ENCODE measurements around the gene DIS3L2.
"Not testable (repeated sequence)": the region's sequence is repeated elsewhere in the genome, so short reads cannot be mapped to it uniquely, and the experiment has no call there.

Gene DIS3L2

DNA sequence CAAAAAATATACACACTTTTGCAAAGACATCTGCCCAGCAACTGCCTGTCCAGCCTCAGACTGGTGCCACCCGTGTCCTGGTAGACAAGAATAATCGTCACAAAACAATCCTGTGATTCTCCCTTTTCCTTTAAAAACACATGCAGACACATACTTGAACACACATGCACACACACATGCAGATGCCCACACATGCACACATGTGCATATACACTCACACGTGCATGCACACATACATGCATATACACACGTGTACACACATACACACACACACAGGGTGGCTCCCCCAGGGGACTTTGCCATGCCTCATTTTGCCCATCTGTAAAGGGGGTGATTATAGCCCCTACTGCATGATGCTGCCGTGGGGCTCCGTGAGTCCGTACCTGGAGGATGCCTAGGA lies 392.1 kb downstream of the DIS3L2 start:
- no peak for DNase-seq

DNA sequence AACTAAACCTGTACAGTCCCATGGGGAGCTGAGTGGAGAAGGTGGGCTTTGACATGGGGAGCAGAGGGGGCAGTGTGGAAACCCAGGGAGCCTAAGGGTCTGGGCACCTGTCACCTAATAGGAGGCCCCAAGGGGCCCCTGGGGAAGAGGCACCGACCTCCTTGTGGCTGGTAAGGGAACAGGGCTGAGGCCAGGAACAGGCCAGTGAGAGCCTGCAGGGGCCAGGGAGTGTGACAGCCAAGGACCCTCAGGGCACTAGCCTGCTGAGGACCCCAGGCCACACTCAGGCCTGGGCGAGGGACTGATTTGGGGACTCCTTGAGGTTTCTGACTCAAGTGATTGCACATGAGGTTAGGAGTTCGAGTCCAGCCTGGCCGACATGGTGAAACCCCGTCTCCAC lies 392.6 kb downstream of the DIS3L2 start:
- DNase-seq, result no peak

DNA sequence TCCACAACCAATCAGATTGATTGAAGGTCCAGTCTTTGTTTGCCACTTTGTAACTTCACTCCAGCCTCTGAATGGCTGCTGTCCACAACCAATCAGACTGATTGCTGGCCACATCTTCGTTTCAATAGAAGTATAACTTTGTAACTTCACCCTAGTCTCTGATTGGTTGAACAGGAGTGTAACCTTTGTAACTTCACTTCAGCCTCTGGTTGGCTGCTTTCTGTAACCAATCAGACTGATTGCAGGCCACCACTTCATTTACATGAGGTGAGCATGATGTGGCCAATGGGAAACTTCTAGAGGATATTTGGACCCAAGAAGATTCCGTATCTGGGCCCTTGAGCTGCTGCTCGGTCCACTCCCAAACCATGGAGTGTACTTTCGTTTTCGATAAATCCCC lies 400.1 kb downstream of the DIS3L2 start:
- no peak for DNase-seq

DNA sequence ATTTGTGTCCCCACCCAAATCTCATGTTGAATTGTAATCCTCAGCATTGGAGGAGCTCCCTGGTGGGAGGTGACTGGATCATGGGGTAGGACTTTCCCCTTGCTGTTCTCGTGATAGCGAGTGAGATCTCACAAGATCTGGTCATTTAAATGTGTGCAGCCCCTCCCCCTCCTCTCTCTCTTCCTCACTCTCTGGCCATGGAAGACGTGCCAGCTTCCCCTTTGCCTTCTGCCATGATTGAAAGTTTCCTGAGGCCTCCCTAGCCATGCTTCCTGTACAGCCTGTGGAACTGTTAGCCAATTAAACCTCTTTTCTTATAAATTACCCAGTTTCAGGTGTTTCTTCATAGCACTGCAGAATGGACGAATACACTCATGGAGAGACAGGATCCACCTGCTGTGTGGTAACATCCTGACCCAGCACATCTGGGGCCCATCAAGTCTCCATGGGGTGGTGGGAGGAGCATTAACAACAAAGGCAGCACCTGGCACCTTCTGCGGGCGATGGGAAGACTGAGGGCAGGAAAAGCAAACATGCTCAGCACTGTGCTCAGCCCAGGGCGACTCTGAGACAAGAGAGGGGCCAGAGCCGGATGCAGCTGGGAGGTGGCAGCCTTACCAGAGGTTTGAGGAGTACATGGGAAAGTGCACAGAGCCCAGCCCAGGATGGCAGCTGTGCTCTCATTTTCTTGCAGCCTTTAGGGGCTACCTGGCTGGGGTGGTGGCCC lies 400.8 kb downstream of the DIS3L2 start:
- DNase-seq, result no peak

DNA sequence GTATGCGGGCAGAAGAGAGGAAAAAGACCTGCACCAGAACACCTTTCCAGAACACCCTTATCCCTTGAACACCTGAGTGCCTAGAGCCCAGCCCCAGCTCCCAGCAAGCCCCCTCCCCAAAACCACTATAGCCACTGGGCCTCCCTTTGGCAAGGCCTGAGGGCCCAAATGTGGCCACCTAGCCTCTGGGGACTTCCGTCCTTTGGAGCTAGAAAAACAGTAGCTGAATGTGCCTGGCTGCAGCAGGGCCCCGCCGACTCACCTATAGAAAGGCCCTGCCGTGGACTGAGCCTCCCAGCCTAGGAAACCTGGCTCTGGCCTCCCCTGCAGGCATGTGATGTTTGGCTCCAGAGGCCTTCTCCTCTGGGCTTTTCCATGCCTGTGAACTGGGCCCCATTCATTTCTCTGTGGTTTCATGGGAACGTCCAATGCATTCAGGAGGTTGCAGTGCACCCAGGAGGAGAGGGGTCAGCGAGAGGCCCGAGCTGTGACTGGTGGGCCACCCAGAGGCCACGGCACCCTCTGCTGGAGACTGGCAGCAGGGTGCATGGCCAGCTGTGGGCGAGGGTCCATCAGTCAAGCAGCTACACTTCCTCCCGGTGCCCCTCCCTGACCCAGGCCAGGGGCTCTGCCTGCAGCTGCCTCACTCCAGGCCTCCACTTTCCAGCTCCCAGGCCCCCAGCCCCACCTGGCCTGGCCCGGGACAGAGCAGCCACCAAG lies 401.7 kb downstream of the DIS3L2 start:
- DNase-seq, result not testable (repeated sequence)

DNA sequence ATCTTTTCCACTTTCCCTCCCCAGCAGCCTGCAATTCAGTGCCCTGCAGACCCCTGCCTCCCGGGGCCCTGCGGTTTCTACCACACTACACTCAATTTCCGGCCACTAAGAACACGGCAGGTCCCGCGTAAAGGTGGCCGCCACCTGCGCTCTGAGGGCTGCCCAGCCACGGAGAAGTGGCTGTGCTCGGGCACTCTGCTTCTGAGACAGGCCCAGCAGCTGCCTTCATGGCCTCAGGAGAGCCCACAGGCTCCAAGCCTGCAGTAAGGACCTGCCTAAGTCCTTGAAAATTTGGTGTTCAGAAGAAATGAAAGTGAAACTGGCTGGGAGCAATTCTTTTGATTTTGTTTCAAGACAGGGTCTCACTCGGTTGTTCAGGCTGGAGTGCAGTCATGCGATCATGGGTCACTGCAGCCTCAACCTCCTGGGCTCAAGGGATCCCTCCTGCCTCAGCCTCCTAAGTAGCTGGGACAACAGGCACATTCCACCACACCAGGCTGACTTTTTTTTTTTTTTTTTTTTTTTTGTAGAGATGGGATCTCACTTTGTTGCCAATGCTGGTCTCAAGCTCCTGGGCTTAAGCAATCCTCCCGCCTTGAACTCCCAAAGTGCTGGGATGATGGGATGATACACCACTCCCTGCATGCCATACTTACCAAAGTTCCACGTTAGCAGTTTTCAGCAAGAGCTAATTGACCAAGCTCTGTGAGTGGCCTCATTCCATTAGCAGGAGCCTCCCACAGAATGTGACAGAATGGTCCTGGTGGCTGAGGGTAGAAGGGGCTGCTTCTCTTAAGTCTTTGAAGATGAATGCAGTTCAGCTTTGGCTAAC lies 402.5 kb downstream of the DIS3L2 start:
- DNase-seq, result peak; percentile 46

DNA sequence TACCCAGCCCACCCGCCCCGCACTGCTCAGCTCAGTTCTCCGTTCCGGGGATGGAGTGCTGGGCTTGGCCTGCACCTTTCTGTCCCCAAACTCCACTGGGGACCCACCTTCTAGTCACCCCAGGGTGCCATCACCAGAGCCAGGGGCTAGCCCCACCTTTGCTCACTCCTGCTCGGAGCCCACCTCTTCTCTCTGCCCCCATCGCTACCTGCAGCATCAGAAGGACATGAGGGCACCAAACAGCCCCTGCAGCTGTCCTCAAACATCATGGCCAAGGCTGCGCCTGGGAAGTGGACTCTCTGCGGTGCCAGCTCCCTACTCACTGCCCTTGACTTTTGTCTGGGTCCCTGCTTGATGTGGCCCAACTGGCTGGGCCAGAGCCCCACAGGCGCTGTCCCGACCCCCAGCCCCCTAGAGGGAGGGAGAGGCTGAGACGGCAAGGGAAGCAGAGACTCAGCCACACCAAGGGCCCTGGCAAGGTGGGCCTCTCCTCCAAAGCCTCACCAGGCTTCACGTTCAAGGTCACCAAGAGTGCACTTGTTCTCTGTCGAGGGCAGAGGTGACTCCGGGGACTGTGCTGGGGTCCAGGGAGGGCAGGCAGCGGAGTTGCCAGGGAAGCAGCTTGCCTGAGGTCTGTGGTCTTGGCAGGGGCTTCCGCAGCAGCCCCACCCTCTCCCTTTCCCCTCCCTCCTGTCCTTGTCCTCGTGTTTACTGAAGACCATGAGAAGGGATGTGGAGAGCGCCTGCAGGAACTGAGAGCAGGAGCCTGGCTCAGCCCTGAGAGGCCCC lies 403.5 kb downstream of the DIS3L2 start:
- not testable (repeated sequence) for DNase-seq

DNA sequence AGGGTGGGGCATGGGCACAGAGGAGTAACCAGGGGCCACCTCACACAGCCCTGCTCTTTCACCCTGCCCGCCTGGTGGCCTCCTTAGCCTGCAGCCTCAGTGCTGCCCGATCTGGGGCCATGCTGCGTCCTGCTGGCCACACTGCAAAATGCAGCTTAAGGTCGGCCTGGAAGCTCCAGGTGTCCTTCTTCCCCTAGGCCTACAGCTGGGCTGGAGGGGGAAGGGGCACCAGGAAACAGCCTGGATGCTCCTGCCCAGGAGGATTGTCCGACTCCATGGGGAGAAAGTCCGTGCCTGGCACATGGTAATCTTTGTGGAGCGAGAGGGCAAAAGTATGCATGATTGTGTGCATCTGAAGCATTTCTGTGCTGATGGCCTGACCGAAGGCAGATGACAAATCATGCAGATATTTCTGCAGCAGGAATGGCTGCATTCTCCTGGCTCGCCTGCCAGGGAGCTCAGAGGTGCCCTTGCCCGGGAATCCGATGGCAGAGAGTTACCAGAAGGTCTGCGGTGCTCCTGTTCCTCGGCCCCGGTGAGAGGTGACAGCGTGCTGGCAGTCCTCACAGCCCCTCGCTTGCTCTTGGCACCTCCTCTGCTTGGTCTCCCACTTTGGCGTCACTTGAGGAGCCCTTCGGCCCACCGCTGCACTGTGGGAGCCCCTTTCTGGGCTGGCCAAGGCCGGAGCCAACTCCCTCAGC lies 404.3 kb downstream of the DIS3L2 start:
- no peak for DNase-seq

DNA sequence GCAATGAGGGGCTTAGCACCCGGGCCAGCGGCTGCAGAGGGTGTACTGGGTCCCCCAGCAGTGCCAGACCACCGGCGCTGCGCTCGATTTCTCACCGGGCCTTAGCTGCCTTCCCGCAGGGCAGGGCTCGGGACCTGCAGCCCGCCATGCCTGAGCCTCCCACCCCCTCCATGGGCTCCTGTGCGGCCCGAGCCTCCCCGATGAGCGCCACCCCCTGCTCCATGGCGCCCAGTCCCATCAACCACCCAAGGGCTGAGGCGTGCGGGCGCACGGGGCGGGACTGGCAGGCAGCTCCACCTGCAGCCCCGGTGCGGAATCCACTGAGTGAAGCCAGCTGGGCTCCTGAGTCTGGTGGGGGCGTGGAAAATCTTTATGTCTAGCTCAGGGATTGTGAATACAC lies 404.9 kb downstream of the DIS3L2 start:
- DNase-seq, result not testable (repeated sequence)

DNA sequence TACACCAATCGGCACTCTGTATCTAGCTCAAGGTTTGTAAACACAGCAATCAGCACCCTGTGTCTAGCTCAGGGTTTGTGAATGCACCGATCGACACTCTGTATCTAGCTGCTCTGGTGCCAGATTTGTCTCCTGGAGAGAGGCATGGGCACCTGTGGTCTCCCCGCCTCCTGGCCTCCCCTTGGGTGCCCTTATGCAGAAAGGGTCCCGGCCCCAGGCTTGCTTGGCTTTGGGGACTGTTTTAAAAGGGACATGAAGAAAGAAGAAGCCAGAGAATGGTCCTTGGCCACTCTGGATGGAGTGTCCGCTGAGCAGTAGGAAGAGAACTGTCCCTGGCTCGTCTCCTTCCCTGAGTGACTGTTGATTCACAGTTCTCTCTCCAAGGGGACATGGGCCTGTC lies 405.5 kb downstream of the DIS3L2 start:
- no peak for DNase-seq

DNA sequence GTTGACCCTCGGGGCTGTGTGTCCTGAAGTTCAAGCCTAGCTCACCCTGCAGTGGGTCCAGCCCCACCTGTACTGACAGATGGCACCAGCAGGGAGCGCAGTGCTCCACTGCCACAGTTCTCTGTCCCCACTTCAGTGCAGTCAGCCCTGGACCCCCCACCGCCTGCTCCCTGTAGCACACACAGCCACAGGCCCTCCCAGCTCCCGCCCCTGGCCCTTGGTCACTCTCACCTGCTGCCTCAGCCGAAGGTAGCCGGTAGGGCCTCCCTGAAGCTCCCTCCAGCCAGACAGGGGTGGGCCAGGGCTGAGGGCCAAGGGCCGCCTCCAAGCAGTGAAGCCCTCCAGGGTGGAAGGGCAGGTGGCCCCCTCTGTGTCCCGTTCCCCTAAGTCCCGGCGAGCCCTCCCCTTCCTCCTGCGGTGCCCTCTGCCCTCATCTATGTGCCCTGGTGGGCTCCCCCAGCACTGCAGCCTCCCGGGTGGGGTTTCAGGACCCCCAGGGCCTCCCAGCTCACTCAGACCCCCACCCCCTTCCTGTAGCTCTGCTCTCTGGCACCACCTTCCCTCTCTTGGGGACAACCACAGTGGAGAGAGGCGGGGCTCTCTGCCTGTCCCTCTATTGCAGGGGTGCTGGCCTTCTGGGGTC lies 406.2 kb downstream of the DIS3L2 start:
- DNase-seq, result no peak

DNA sequence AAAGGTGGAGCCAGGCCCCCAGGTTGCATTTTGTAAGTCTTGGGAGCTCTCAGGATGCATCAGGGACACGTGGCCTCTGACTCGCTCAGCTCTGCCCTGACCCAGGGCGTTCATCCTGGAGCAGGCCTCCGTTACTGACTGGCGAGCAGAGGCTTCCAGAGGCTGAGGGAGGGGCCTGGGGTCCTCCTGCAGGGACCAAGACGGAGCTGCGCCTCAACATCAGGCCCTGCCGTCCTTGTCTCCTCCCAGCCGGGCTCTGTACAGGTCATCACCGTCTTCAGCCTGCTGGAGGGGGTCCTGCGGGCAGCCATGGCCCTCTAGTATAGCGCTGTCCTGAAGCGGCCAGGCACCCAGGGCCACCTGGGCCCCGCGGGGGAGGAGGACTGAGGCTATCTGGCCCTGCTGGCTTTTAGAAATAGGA lies 406.8 kb downstream of the DIS3L2 start:
- DNase-seq, result no peak

DNA sequence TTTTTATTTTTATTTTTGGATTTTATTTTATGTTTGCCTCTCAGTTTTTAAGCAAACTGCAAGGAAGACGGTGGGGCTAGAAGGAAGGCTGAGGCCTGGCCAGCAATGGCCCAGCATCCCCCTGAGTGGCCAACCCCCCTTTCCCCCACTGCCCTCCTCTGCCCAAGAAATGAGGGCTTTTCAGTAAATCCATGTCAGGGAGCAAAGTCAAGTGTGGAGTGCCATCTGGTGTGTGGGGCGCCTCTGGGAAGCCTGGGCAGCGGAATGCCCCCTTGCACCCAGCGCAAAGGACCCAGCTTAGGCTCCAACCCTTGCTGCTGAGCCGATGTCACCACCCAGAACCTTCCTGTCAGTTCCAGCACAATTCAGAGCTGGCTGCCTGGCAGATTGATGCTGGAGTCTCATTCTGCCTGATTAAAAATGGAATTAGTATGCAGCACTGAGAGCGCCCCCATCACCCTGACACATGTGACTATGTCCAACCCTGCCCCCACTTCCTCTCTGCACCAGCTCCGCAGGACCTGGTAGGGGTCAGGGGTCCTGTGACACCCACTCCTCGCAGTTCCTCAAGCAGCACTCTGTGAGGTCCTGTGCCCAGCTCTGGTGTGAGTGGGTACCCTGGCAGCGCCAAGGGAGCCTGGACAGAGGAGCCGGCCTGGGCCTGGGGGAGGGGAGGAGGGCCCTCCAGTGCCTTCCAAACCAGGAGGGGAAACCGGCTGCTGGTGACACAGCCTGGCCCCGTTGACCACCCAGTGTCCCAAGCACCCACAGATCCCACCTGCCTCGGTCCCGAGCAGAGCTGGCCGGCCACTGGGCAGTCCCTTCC lies 407.8 kb downstream of the DIS3L2 start:
- DNase-seq, result no peak

DNA sequence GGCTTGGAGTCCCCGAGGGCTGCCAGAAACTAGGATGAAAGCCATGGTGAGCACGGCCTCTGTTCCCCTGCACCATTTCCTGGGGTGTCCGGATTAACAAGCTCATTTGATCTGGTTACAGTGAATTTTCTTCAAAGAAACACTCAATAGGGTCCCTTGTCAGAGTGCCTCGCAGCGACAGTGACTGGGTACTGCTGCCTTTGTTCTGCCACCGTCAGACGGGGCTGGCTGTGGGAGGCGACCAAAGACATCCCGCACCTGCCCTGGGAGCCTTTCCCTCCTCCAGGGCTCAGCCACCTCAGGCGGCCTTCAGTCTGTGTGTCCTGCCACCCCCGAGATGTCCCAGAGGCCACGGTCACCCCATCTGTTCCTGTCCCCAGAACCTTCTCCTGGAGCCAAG lies 408.5 kb downstream of the DIS3L2 start:
- DNase-seq, result not testable (repeated sequence)

DNA sequence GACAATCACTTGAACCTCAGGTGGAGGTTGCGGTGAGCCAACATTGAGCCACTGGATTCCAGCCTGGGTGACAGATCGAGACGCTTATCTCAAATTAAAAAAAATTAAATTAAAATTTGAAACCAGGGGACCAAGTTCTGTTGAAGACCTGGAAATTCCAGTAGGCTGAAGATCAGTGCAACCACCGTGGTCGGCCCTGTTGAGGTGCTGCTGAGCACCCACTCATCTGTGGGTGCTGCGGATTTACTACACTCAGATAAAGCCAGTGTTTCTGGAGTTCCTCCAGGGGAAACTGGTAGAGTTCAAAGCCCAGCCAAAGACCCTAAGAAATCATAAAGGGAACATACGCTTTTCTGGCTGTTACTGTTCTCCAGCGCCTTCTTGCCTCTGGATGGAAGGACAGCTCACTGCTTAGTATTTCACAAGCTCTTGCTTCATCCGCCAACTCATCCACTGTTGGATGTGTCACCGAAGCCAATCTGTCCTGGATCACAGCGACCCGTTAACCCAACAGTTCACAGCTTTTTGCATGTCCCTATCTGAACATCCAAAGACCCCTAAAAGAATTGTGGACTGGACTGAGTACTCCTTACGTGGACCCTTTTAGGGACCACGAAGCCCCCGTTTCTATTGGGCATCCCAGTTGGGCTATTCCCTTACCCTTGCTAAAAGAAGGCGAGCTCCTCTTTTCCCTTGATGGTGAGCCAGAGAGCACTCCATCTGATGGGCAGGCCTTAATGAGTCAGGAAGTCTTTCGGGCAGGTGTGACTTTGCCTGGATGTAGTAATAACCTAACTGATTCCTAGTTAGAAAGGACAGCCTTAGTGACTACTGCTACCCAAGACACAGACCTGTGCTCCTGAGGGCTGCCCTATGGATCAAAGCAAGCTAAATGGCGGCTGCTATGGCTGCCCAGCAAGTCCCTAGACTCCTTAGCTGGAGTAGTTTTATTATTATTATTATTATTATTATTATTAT lies 411.0 kb downstream of the DIS3L2 start:
- no peak for DNase-seq

DNA sequence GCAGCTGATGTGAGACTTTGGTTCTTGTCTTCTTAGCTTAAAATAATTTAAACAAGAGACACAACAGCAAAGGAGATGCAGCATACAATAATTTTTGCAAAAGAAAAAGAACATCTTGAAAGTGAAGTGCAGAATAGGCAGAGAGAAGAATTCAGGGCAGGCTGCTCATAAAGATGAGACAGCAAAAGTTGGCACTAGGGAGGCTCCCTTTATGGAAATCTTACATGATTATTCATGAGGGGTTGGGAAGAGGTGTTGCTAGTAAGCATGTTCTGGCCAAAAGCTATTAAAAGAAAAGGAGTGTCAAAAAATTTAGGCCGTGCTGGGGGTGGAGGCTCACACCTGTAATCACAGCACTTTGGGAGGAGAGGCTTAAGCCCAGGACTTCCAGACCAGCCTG lies 412.8 kb downstream of the DIS3L2 start:
- DNase-seq, result no peak

DNA sequence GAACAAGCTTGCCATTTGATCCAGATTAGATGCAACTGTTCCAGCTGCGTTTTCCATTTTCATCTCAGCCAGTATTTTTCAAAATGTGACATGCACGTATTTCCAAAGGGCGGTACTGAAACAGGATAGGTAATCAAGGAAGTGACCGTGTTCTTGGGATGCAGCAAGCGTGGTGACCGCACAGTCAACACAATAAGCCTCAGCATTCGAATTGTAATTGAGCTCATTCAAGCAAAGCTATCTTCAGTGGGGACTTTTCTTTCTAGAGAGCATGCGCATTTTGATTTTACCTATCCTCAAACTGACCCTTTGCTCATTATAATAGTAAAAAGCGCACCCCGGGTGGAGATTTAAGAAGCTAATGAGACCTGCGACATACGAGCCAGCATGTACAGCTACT lies 413.7 kb downstream of the DIS3L2 start:
- no peak for DNase-seq

DNA sequence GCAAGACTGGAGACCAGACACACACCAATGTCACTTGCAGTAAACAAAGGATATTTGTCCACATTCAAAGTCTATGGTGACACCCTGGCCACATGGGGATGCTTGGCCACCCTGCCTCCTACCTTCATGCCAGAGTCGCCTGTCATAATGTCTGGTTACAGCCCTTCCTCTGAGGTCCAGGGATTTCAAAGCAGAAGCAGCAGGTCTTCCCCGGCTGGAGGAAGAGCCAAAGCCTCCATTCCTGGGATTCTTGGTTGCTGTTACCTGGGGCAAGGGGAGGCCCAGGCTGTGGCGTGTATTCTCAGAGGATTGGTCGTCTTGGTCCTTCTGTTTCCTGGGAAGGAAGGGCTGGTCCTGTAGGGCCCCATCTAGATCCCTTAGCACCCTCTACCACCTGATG lies 414.7 kb downstream of the DIS3L2 start:
- no peak for DNase-seq

DNA sequence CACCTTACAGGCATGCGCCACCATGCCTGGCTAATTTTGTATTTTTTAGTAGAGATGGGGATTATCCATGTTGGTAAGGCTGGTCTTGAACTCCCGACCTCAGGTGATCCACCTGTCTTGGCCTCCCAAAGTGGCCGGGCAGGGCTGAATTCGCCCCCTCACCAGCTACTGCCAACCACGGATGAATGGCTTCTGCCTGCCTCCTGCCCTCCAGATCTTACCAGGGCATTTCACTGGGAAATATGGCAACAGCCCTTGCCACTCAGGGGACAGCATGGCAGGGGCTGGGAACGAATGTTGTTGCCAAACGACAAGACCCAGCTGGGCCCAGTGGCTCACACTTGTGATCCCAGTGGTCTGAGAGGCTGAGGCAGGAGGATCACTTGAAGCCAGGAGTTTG lies 415.2 kb downstream of the DIS3L2 start:
- DNase-seq, result no peak

DNA sequence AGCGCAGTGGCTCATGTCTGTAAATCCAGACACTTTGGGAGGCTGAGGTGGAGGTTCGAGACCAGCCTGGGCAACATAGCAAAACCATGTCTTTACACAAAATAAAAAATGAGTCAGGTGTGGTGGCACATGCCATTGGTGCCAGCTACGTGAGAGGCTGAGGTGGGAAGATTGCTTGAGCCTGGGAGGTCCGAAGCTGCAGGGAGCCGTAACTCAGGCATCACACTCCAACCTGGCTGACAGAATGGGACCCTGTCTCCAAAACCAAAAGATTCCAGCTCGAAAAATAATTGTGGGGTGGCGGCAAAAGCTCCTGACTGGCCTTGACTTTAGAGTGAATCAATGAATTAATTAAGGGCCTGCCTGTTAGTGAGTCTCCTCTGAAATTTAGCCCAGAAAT lies 415.8 kb downstream of the DIS3L2 start:
- no peak for DNase-seq
